HepG2 (cell line): ENCODE results near the gene PTPN13. TPM values are rescaled to one million over a fixed set of nuclear protein-coding genes. Genes with fewer than 3 reads are reported as not detected.

ENCODE experiments used
- ATAC-seq: fragments of 200-7000 bp; cut with Tn5 transposase; 3 replicates; pipeline ENCODE4 v1.9.1; 2020; ENCODE audit warnings: mild to moderate bottlenecking, moderate library complexity
- BruUV-seq: library from RNA; stranded (reverse); fragments of 400-500 nt; replicated peaks from 2 replicates; lab custom pipeline; 2021; lab: Mats Ljungman, UMichigan
- CTCF ChIA-PET: fragments of 300-600 bp; formaldehyde crosslinking; extraction: SDS; loops from one replicate; lab custom pipeline; 2021; ENCODE audit warnings: low total read pairs, inconsistent platforms, low intra/inter-chr PET ratio; lab: Yijun Ruan, JAX
- POLR2A ChIA-PET: fragments of 350-600 bp; sonication (Branson Sonifier 250); formaldehyde crosslinking; loops from one replicate; lab custom pipeline; 2020; ENCODE audit warnings: antibody characterized with exemption, inconsistent platforms; lab: Yijun Ruan, JAX
- DNase-seq: peaks from one replicate; pipeline ENCODE4 v3.0.0-alpha.2; 2015; ENCODE audit warnings: low spot score
- FAIRE-seq: peaks from 3 replicates; lab custom pipeline; 2011; peaks lifted over from hg19 to GRCh38; lab: Jason Lieb, UNC
- H2AFZ ChIP-seq: one replicate; pipeline ENCODE4 v1.6.1; 2011; ENCODE audit warnings: low read length, inconsistent platforms
- H3K27ac ChIP-seq: fragments of 300-600 bp; 3 replicates; pipeline ENCODE4 v1.8.0; 2011; ENCODE audit warnings: mixed run types, mild to moderate bottlenecking, mixed read lengths, low read length, inconsistent platforms; ENCODE audit not compliant: insufficient read depth; ENCODE audit errors: extremely low read length
- H3K27me3 ChIP-seq, 2 experiments: fragments of 200-600 bp in 1 of 2; 2 replicates in 1 of 2; 3 replicates in 1 of 2; pipeline versions ENCODE4 v1.6.0 to v1.8.0; 2011; ENCODE audit warnings: low read length in 2 of 2, mild to moderate bottlenecking in 2 of 2, moderate library complexity in 2 of 2, inconsistent platforms in 1 of 2; ENCODE audit not compliant: insufficient read depth in 2 of 2, control insufficient read depth in 1 of 2
- H3K36me3 ChIP-seq, 2 experiments: fragments of 200-600 bp in 1 of 2; replicated peaks in 1 of 2; 2 replicates in 1 of 2; 3 replicates in 1 of 2; pipeline versions ENCODE4 v1.5.1 to v1.8.0; 2011; ENCODE audit warnings: low read length in 2 of 2, inconsistent platforms in 1 of 2; ENCODE audit not compliant: insufficient read depth in 2 of 2, control insufficient read depth in 1 of 2
- H3K4me1 ChIP-seq: 2 replicates; pipeline ENCODE4 v1.5.1; 2012; ENCODE audit warnings: low read length, inconsistent platforms; ENCODE audit not compliant: insufficient read depth
- H3K4me2 ChIP-seq: 2 replicates; pipeline ENCODE4 v1.6.0; 2011; ENCODE audit warnings: low read depth, low read length, inconsistent platforms
- H3K4me3 ChIP-seq, 3 experiments: fragments of 200-600 bp in 1 of 3; sonication (generic), shearing (Covaris generic) in 1 of 3; replicated peaks in 1 of 3; 2 replicates each; pipeline ENCODE4 v1.5.1; 2011 to 2016; ENCODE audit warnings: low read length in 3 of 3, inconsistent platforms in 2 of 3, low read depth in 2 of 3, mild to moderate bottlenecking in 2 of 3, control low read depth in 1 of 3, mixed read lengths in 1 of 3; ENCODE audit not compliant: insufficient read depth in 1 of 3
- H3K79me2 ChIP-seq: one replicate; pipeline ENCODE4 v1.6.1; 2011; ENCODE audit warnings: low read length, inconsistent platforms; ENCODE audit not compliant: insufficient read depth
- H3K9ac ChIP-seq: 2 replicates; pipeline ENCODE4 v1.6.0; 2011; ENCODE audit warnings: mild to moderate bottlenecking, low read depth, low read length, inconsistent platforms; ENCODE audit not compliant: insufficient read depth
- H3K9me3 ChIP-seq: 2 replicates; pipeline ENCODE4 v1.5.1; 2012; ENCODE audit warnings: mild to moderate bottlenecking, low read length
- H4K20me1 ChIP-seq: 2 replicates; pipeline ENCODE4 v1.6.0; 2011; ENCODE audit warnings: inconsistent platforms, mild to moderate bottlenecking, low read length, moderate library complexity; ENCODE audit not compliant: insufficient read depth
- CCDC6 ChIP-seq: sonication (generic); formaldehyde crosslinking; IDR thresholded peaks from 2 replicates; pipeline ENCODE4 v1.8.1; 2022; ENCODE audit warnings: mild to moderate bottlenecking, missing genetic modification reagents, moderate library complexity
- CENPT ChIP-seq: sonication (generic); formaldehyde crosslinking; IDR thresholded peaks from 2 replicates; pipeline ENCODE4 v1.8.0; 2022; ENCODE audit warnings: low read depth, mild to moderate bottlenecking, moderate library complexity, missing genetic modification reagents
- DNMT3B ChIP-seq: conservative IDR thresholded peaks from 2 replicates; pipeline ENCODE4 v1.6.1; 2016; ENCODE audit warnings: missing biosample characterization, control low read depth
- GATAD2A ChIP-seq: IDR thresholded peaks from 2 replicates; pipeline ENCODE4 v1.6.1; 2016
- REXO4 ChIP-seq: sonication (generic); formaldehyde crosslinking; IDR thresholded peaks from 2 replicates; pipeline ENCODE4 v1.8.0; 2022; ENCODE audit warnings: missing genetic modification reagents, mild to moderate bottlenecking, borderline replicate concordance
- SETDB1 ChIP-seq: sonication (generic); formaldehyde crosslinking; IDR thresholded peaks from 2 replicates; pipeline ENCODE4 v1.5.1; 2020; ENCODE audit warnings: missing genetic modification reagents, mild to moderate bottlenecking, borderline replicate concordance
- TAF15 ChIP-seq: fragments of 200-400 bp; formaldehyde crosslinking; IDR thresholded peaks from one replicate; pipeline ENCODE4 v1.6.1; 2018; ENCODE audit warnings: mild to moderate bottlenecking, low read depth, low read length; ENCODE audit not compliant: poor library complexity, severe bottlenecking
- THAP7 ChIP-seq: sonication (generic); formaldehyde crosslinking; IDR thresholded peaks from 2 replicates; pipeline ENCODE4 v1.8.1; 2023; ENCODE audit warnings: mild to moderate bottlenecking, missing genetic modification reagents
- XRCC5 ChIP-seq: fragments of 200-400 bp; formaldehyde crosslinking; optimal IDR thresholded peaks from 2 replicates; pipeline ENCODE3; 2017; ENCODE audit warnings: mild to moderate bottlenecking, low read length
- ZNF646 ChIP-seq: sonication (generic); formaldehyde crosslinking; IDR thresholded peaks from 2 replicates; pipeline ENCODE4 v1.9.0; 2021; ENCODE audit warnings: mild to moderate bottlenecking, missing genetic modification reagents
- ZNF766 ChIP-seq: sonication (generic); formaldehyde crosslinking; IDR thresholded peaks from 2 replicates; pipeline ENCODE4 v1.5.0; 2020; ENCODE audit warnings: missing genetic modification reagents, borderline replicate concordance
- ZSCAN20 ChIP-seq: sonication (generic); formaldehyde crosslinking; IDR thresholded peaks from 2 replicates; pipeline ENCODE4 v1.4.0; 2020; ENCODE audit warnings: missing genetic modification reagents, mild to moderate bottlenecking, borderline replicate concordance
- ZZZ3 ChIP-seq: sonication (generic); formaldehyde crosslinking; IDR thresholded peaks from 2 replicates; pipeline ENCODE4 v1.4.0; 2020; ENCODE audit warnings: missing genetic modification reagents, mild to moderate bottlenecking, borderline replicate concordance
- WGBS: methylation state at CpG from one replicate; pipeline ENCODE4 v1.1.6; 2017; ENCODE audit warnings: low lambda C conversion rate; 5-methylcytosine and 5-hydroxymethylcytosine counted together
- in situ Hi-C: cut with HindIII; loops from 2 replicates; pipeline ENCODE4 v1.10.0; 2017; ENCODE audit warnings: low pct_unique_long_range_greater_than_20kb; ENCODE audit not compliant: extremely low pct_ligation_motif_present
- intact Hi-C: fragments of 100-400 bp; cut with micrococcal nuclease; formaldehyde crosslinking; loops from one replicate; pipeline ENCODE4 v1.10.0; 2022; ENCODE audit not compliant: unreplicated experiment
- polyA plus RNA-seq, 8 experiments: library from polyadenylated mRNA; depleted of rRNA in 3 of 8; stranded (reverse) in 7 of 8; unstranded in 1 of 8; fragments of >200 nt; fragmentation: Illumina TruSeq in 4 of 8; extraction: Trizol in 4 of 8; gene quantifications; 2 replicates each; pipeline versions ENCODE4 v1.2.1 to v1.2.3, GENCODE V29; 2011 to 2016; ENCODE audit warnings: low read depth in 4 of 8, missing spikeins in 1 of 8, mixed read lengths in 1 of 8; ENCODE audit not compliant: insufficient read depth in 1 of 8
- total RNA-seq, 5 experiments: library from RNA; depleted of rRNA; stranded (reverse); fragments of >200 nt; fragmentation: Illumina TruSeq; extraction: Trizol; gene quantifications; 2 replicates each; pipeline ENCODE4 v1.2.3, GENCODE V29; 2016; ENCODE audit warnings: low read depth in 1 of 5
- TF ChIP-seq, protein P1 (sequence below), 2 experiments: fragments of 450-650 bp in 1 of 2; sonication (generic) in 1 of 2; formaldehyde crosslinking; IDR thresholded peaks; 2 replicates each; pipeline versions ENCODE4 v1.5.0 to v1.8.0; 2020 to 2022; ENCODE audit warnings: mild to moderate bottlenecking in 1 of 2, missing genetic modification reagents in 1 of 2

The PTPN13 gene
- total and polyA plus RNA-seq, 2 of the 13 experiments (the other 11 are each of a cell fraction or from before 2014, with no cell fraction given): not detected

GRCh38 chr4:86661006-86661405 lies 66.9 kb downstream of the PTPN13 start (continued):
- TF ChIP-seq SETDB1: no peak
- TF ChIP-seq, protein P1, sequence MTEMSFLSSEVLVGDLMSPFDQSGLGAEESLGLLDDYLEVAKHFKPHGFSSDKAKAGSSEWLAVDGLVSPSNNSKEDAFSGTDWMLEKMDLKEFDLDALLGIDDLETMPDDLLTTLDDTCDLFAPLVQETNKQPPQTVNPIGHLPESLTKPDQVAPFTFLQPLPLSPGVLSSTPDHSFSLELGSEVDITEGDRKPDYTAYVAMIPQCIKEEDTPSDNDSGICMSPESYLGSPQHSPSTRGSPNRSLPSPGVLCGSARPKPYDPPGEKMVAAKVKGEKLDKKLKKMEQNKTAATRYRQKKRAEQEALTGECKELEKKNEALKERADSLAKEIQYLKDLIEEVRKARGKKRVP (CRISPR knock-in tag; IDR thresholded peaks at IDR 0.05): no peak
- TF ChIP-seq ZSCAN20 (CRISPR knock-in tag): no peak
- no peak for TF ChIP-seq CENPT (CRISPR knock-in tag)

DNA sequence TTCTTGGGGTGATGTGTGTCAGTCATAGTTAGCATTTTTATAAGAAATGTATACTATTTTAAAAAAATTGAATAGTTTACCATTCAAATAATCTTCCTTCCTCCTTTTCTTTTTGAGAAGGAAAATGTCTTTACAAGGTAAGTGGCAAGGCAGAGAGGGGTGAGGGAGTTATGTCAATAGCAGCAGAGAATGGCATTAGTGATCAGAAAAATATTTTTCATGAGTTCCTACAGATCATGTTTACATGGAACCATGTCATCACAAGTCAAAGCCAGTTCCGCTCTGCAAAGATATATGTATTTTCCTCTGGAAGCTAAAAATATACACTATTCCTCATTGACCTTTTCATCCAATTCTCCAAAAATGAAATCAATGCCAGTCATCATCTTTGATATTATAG lies 67.3 kb downstream of the PTPN13 start:
- Histone ChIP-seq H3K4me2 (no peak overlapping the region), H3K9me3 (no peaks in the 10 kb centered on the region), H3K4me1 (no peaks in the 10 kb centered on the region), H3K36me3 (no peaks in the 10 kb centered on the region), H3K9ac (no peak overlapping the region), H3K4me3 (no peak overlapping the region), H4K20me1 (no peaks in the 10 kb centered on the region), H3K27ac (no peak overlapping the region), H3K27me3 (no peaks in the 10 kb centered on the region), H2AFZ (no peak overlapping the region), H3K79me2 (no peaks in the 10 kb centered on the region)
- POLR2A ChIA-PET: no interaction called here
- in situ Hi-C loops (no loop called here), intact Hi-C loops (no loop called here)
- WGBS: 53% methylated on average over 1 of the region's 1 CpG
- ATAC-seq (no peak), DNase-seq (no peak), FAIRE-seq (no peak)
- TF ChIP-seq THAP7 (CRISPR knock-in tag): no peak
- TF ChIP-seq ZNF646 (CRISPR knock-in tag): no peak
- TF ChIP-seq GATAD2A: no peak
- no peak for TF ChIP-seq DNMT3B (CRISPR knock-in tag)
- no peak for TF ChIP-seq XRCC5
- no peak for TF ChIP-seq REXO4 (CRISPR knock-in tag)
- TF ChIP-seq CCDC6 (CRISPR knock-in tag): no peak
- no peak for TF ChIP-seq ZNF766 (CRISPR knock-in tag)
- no peak for TF ChIP-seq TAF15
- TF ChIP-seq ZZZ3 (CRISPR knock-in tag): no peak
- CTCF ChIA-PET: no interaction called here
- BruUV-seq: no TSS peak
